Measurements from ENCODE around the gene CADM2.

Gene CADM2

DNA sequence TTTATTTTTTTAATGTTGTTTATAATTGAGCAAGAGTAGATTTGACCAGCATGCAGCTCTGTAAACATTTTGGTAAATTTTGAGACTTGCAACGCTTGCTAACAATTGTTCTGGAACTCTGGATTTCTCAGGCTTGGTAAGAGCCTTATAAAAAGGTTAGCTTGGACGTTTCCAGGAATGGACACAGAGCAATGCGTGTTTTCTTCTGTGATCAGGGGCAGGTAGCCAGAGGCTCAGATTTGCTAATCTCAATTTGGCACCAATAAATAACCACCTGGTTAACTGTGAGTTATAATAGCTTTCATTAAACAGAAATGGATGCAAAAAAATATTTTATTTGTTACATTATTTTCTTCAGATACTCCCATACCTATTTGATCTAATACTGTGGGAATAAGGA is 39.8 kb downstream of the CADM2 start:
- no peak for DNase-seq (ENCODE audit: low read depth)
- no peak for TF ChIP-seq CTCF (IDR thresholded peaks at IDR 0.05; ENCODE audit: low read length, missing control alignments)
- no peak overlapping the region for H3K4me3 ChIP-seq (replicated peaks; ENCODE audit: low read depth, low read length)

DNA sequence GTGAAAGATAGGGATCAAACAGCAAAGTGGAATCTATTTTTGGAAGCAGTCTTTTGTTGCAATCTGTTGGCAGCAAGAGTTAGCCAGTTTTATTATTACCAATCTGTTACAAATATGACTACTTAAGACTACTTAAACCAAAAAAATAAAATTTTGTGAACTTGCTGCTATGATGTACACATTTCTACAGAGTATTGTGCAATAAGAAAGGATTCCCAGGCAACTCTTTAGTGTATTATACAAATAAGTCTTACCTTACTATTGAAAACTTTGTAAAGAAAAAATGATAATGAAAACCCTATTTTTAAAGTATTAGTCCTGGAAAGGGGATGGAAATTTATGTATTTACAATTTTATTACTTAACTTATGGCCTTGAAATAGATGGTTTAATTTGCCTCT is 44.7 kb downstream of the CADM2 start:
- DNase-seq (ENCODE audit: low read depth): no peak
- no peak for TF ChIP-seq CTCF (IDR thresholded peaks at IDR 0.05; ENCODE audit: low read length, missing control alignments)
- no peak overlapping the region for H3K4me3 ChIP-seq (replicated peaks; ENCODE audit: low read depth, low read length)

DNA sequence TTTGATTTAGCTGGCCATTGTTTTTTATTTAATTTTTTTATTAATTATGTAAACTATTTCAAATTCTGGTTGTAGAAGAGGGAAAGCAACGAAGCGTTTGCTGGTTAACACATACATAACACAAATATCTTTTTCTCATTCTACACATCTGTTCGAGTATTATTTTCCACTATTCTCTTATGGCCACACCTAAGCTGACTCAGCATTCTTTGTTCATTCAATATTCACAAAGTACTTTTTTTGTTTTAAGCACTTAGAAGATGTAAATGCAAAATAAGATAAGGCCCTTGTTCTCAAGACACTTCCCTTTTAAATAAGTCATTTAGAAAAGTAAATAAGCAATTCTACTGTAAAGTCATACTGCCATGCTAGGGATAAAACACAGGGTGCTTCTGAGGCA is 45.4 kb downstream of the CADM2 start:
- TF ChIP-seq CTCF (IDR thresholded peaks at IDR 0.05; ENCODE audit: low read length, missing control alignments): no peak
- no peak for DNase-seq (ENCODE audit: low read depth)
- no peak overlapping the region for H3K4me3 ChIP-seq (replicated peaks; ENCODE audit: low read depth, low read length)

DNA sequence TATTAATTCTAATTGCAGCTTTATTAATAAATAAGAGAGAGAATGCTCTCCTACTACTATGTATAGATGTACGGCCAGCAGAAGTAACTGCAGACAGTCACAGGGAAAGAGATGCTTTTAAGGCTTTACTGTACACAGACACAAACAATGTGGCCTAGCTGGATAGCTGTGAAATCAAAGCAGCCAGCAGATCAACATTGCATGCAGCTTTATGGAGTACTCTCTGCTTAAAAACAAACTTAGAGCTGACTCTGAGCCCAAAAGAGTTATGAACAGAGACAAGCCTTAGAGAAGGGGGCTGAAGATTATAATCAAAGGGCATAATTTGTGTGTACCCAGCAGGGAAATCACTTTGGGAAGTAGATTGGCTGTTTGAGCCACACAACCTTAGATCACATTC is 47.2 kb downstream of the CADM2 start:
- no peak for TF ChIP-seq CTCF (IDR thresholded peaks at IDR 0.05; ENCODE audit: low read length, missing control alignments)
- no peak for DNase-seq (ENCODE audit: low read depth)
- H3K4me3 ChIP-seq (replicated peaks; ENCODE audit: low read depth, low read length): no peak overlapping the region

DNA sequence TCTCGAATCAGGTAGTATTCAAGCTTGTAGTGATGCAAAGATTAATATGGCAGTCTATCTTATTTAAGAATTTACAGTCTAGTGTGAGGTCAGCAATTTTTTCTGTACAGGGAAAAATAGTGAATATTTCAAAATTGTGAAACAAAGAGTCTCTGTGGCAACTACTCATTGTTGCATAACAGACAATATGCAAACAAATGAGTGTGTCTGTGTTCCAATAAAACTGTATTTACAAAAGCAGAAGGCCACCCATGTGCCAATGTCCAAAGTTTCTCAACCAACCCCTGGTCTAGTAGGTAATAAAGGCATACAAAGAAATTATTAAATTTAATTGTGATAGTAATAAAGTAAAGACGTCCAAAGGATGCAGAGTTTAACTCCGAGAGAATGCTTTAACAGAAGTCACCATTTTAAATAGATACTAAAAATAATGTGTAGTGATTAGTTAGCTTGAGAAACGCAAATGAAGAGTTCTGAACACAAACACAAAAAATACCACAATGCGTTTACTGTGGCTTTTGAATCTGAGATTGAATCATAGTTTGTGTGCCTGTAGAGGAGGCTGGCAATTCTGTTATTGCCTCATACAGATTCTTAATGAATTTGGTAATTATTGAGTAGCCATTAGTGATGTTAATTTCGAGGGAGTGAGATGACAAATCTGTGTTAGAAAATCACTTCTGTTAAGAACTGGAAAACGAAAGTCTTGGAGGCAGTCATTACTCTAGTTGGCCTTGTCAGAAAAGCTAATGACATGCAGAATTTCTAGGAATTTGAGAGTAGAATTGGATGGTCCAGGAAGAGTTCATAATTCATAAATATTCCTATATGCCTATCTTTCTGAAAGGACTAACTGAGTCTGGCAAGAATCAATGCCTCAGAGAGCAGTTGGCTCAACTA is 48.7 kb downstream of the CADM2 start:
- DNase-seq (ENCODE audit: low read depth): peak; percentile 6
- no peak overlapping the region for H3K4me3 ChIP-seq (replicated peaks; ENCODE audit: low read depth, low read length)
- TF ChIP-seq CTCF (IDR thresholded peaks at IDR 0.05; ENCODE audit: low read length, missing control alignments): no peak

- no peak for DNase-seq (ENCODE audit: low read depth)
- TF ChIP-seq CTCF (IDR thresholded peaks at IDR 0.05; ENCODE audit: low read length, missing control alignments): no peak
- no peak overlapping the region for H3K4me3 ChIP-seq (replicated peaks; ENCODE audit: low read depth, low read length)
Measured at GRCh38 chr3:85020828-85021227, 62.0 kb downstream of the CADM2 start.

- no peak for TF ChIP-seq CTCF (IDR thresholded peaks at IDR 0.05; ENCODE audit: low read length, missing control alignments)
- no peak overlapping the region for H3K4me3 ChIP-seq (replicated peaks; ENCODE audit: low read depth, low read length)
- no peak for DNase-seq (ENCODE audit: low read depth)
Measured at GRCh38 chr3:85030052-85030451, 71.3 kb downstream of the CADM2 start.

Measured in fibroblast of pulmonary artery (primary cell).